ENCODE measurements around the gene LEMD2. TPM values are rescaled to one million over a fixed set of nuclear protein-coding genes. Genes with fewer than 3 reads are reported as not detected.

The LEMD2 gene
- 47.4 and 55.1 TPM in 2 replicates for total RNA-seq (2014; rRNA removed; shearing (Covaris generic))

GRCh38 chr6:33788694-33789549 is at the start of gene LEMD2:
LEMD2 (minus strand) TSS chr6:33789130; CDS start chr6:33789116, 14 bp downstream.

GRCh38 chr6:33803571-33804053 is 14.7 kb upstream of the LEMD2 start, which contains the start of gene MLN:
MLN (minus strand) TSS chr6:33804003; CDS start chr6:33801163, 2,840 bp downstream.

DNA sequence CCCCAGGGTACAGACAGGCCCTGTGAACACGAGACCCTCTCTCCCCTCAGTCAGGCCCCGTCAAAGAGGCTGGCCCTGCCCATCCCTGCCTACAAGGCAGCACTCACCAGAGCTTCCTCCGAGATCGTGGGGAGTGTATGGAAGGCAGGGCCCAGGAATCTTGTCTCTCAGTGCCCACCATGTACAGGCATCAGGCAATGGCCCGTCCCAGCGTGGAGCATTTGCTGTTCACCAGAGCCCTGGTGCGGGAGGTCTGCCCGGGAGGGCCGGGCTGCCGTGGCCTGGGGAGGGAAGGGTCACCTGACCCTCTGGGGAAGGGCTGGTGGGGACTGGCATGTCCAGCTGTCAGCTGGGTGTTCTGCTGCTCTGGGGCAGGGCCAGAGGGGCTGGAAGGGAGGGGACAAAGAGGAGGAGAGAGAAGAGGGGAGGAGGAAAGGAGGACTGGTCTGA is 42.3 kb downstream of the LEMD2 start, which contains the start of gene IP6K3:
TSS of gene IP6K3 (minus strand) at position 255 of the 450 bp plus-strand sequence. CDS start 11,429 bp downstream, outside the sequence.

Other genes with a start within 250 kb of the LEMD2 start
- 9.9 and 10.7 TPM in 2 replicates for gene BAK1, start 208.9 kb downstream of the LEMD2 start, total RNA-seq (2014; rRNA removed; shearing (Covaris generic))
- 35.4 and 35.8 TPM in 2 replicates for gene ITPR3, start 167.8 kb downstream of the LEMD2 start, total RNA-seq (2014; rRNA removed; shearing (Covaris generic))
- gene UQCC2, start 77.4 kb downstream of the LEMD2 start, total RNA-seq (2014; rRNA removed; shearing (Covaris generic)) = 41.8 and 49.2 TPM in 2 replicates
- gene IP6K3, start 42.2 kb downstream of the LEMD2 start, total RNA-seq (2014; rRNA removed; shearing (Covaris generic)) = not detected in 2 replicates
- gene MLN, start 14.9 kb upstream of the LEMD2 start, total RNA-seq (2014; rRNA removed; shearing (Covaris generic)) = not detected in 2 replicates

Data from A375 (cell line).